ENCODE data around the gene RNF125.

RNF125 gene

GRCh38 chr18:32040936-32041335, 22.3 kb downstream of the RNF125 start:
- Histone ChIP-seq H4K20me1 (ENCODE audit: low read depth, low read length) (no peaks in the 10 kb centered on the region), H2AFZ (ENCODE audit: low read depth, low read length, severe bottlenecking) (no peak overlapping the region), H3K36me3 (ENCODE audit: low read length) (no peaks in the 10 kb centered on the region), H3K9me3 (ENCODE audit: insufficient read depth, low read length) (no peaks in the 10 kb centered on the region), H3K27ac (ENCODE audit: low read depth, low read length) (no peak overlapping the region), H3K79me2 (ENCODE audit: insufficient read depth, low read length) (no peaks in the 10 kb centered on the region), H3K9ac (ENCODE audit: low read length) (no peak overlapping the region), H3K4me2 (ENCODE audit: low read depth, low read length, poor library complexity, severe bottlenecking) (no peak overlapping the region), H3F3A (ENCODE audit: insufficient read depth) (no peaks in the 10 kb centered on the region), H3K4me3 (ENCODE audit: insufficient read depth, low read length, poor library complexity, severe bottlenecking) (no peak overlapping the region), H3K27me3 (ENCODE audit: low read length) (no peaks in the 10 kb centered on the region), H3K9me2 (replicated peaks; ENCODE audit: insufficient read depth, low read length) (no peaks in the 10 kb centered on the region)
- TF ChIP-seq CTCF (IDR thresholded peaks at IDR 0.05; ENCODE audit: insufficient read depth, low read length, poor library complexity, severe bottlenecking) (no peak), EZH2phosphoT487 (conservative IDR thresholded peaks at IDR 0.05; ENCODE audit: low read length) (no peak)

GRCh38 chr18:32042337-32042736, 23.7 kb downstream of the RNF125 start:
- Histone ChIP-seq H3F3A (ENCODE audit: insufficient read depth) (no peaks in the 10 kb centered on the region), H3K4me2 (ENCODE audit: low read depth, low read length, poor library complexity, severe bottlenecking) (no peak overlapping the region), H3K36me3 (ENCODE audit: low read length) (no peaks in the 10 kb centered on the region), H3K9ac (ENCODE audit: low read length) (no peak overlapping the region), H3K4me3 (ENCODE audit: insufficient read depth, low read length, poor library complexity, severe bottlenecking) (no peak overlapping the region), H3K9me3 (ENCODE audit: insufficient read depth, low read length) (no peaks in the 10 kb centered on the region), H4K20me1 (ENCODE audit: low read depth, low read length) (no peaks in the 10 kb centered on the region), H3K79me2 (ENCODE audit: insufficient read depth, low read length) (no peaks in the 10 kb centered on the region), H3K27me3 (ENCODE audit: low read length) (no peaks in the 10 kb centered on the region), H2AFZ (ENCODE audit: low read depth, low read length, severe bottlenecking) (no peak overlapping the region), H3K27ac (ENCODE audit: low read depth, low read length) (no peak overlapping the region), H3K9me2 (replicated peaks; ENCODE audit: insufficient read depth, low read length) (no peaks in the 10 kb centered on the region)
- no peak for TF ChIP-seq EZH2phosphoT487 (conservative IDR thresholded peaks at IDR 0.05; ENCODE audit: low read length)
- TF ChIP-seq CTCF (IDR thresholded peaks at IDR 0.05; ENCODE audit: insufficient read depth, low read length, poor library complexity, severe bottlenecking), result no peak

GRCh38 chr18:32048507-32049091, 30.0 kb downstream of the RNF125 start:
- H3K79me2 ChIP-seq (ENCODE audit: insufficient read depth, low read length), result no peaks in the 10 kb centered on the region
- H3K27me3 ChIP-seq (ENCODE audit: low read length), result no peaks in the 10 kb centered on the region
- TF ChIP-seq CTCF (IDR thresholded peaks at IDR 0.05; ENCODE audit: insufficient read depth, low read length, poor library complexity, severe bottlenecking), result no peak
- no peak for TF ChIP-seq EZH2phosphoT487 (conservative IDR thresholded peaks at IDR 0.05; ENCODE audit: low read length)
- no peaks in the 10 kb centered on the region for H3K9me3 ChIP-seq (ENCODE audit: insufficient read depth, low read length)
- no peak overlapping the region for H2AFZ ChIP-seq (ENCODE audit: low read depth, low read length, severe bottlenecking)
- H3K9ac ChIP-seq (ENCODE audit: low read length), result no peak overlapping the region
- H3F3A ChIP-seq (ENCODE audit: insufficient read depth), result no peaks in the 10 kb centered on the region
- no peaks in the 10 kb centered on the region for H4K20me1 ChIP-seq (ENCODE audit: low read depth, low read length)
- H3K36me3 ChIP-seq (ENCODE audit: low read length), result no peaks in the 10 kb centered on the region
- H3K27ac ChIP-seq (ENCODE audit: low read depth, low read length), result no peak overlapping the region
- no peaks in the 10 kb centered on the region for H3K9me2 ChIP-seq (replicated peaks; ENCODE audit: insufficient read depth, low read length)
- H3K4me2 ChIP-seq (ENCODE audit: low read depth, low read length, poor library complexity, severe bottlenecking), result no peak overlapping the region
- no peak overlapping the region for H3K4me3 ChIP-seq (ENCODE audit: insufficient read depth, low read length, poor library complexity, severe bottlenecking)

Measured in SU-DHL-6 (cell line).